Loucy (cell line): ENCODE data around the gene SESN3.

Experiments used
- H2AFZ ChIP-seq: fragments of 200-600 bp; sonication (generic); 2 replicates; pipeline ENCODE4 v1.6.0; 2016; ENCODE audit warnings: antibody characterized with exemption, mild to moderate bottlenecking, low read length, moderate library complexity
- H3F3A ChIP-seq: fragments of 200-600 bp; 2 replicates; pipeline ENCODE4 v1.6.0; 2016; ENCODE audit warnings: antibody characterized with exemption, low read depth, mild to moderate bottlenecking
- H3K27me3 ChIP-seq: fragments of 200-600 bp; sonication (generic); 2 replicates; pipeline ENCODE4 v1.6.1; 2014; ENCODE audit warnings: low read length, mild to moderate bottlenecking; ENCODE audit not compliant: insufficient read depth, poor library complexity, severe bottlenecking
- H3K36me3 ChIP-seq: fragments of 200-600 bp; sonication (generic); 2 replicates; pipeline ENCODE4 v1.6.1; 2016; ENCODE audit warnings: low read length; ENCODE audit not compliant: insufficient read depth
- H3K4me1 ChIP-seq: fragments of 200-600 bp; sonication (generic); 2 replicates; pipeline ENCODE4 v1.5.1; 2014; ENCODE audit warnings: low read length, mild to moderate bottlenecking; ENCODE audit not compliant: insufficient read depth, poor library complexity, severe bottlenecking
- H3K4me2 ChIP-seq: fragments of 200-600 bp; sonication (generic); 2 replicates; pipeline ENCODE4 v1.6.0; 2014; ENCODE audit warnings: antibody characterized with exemption, low read length, low read depth, mild to moderate bottlenecking; ENCODE audit not compliant: poor library complexity, severe bottlenecking
- H3K4me3 ChIP-seq: fragments of 200-600 bp; sonication (generic); 2 replicates; pipeline ENCODE4 v1.5.1; 2014; ENCODE audit warnings: low read length, mild to moderate bottlenecking, mixed read lengths; ENCODE audit not compliant: poor library complexity, severe bottlenecking
- H3K79me2 ChIP-seq: fragments of 200-600 bp; sonication (generic); 2 replicates; pipeline ENCODE4 v1.6.1; 2014; ENCODE audit warnings: low read length; ENCODE audit not compliant: insufficient read depth
- H3K9ac ChIP-seq: fragments of 200-600 bp; sonication (generic); 2 replicates; pipeline ENCODE4 v1.6.0; 2014; ENCODE audit warnings: mild to moderate bottlenecking, low read depth, low read length, moderate library complexity; ENCODE audit not compliant: poor library complexity, severe bottlenecking
- H3K9me2 ChIP-seq: fragments of 200-600 bp; sonication (generic); replicated peaks from 2 replicates; pipeline ENCODE4 v1.6.1; 2016; ENCODE audit warnings: low read depth, low read length, mixed read lengths
- H3K9me3 ChIP-seq: fragments of 200-600 bp; sonication (generic); 2 replicates; pipeline ENCODE4 v1.6.1; 2014; ENCODE audit warnings: mild to moderate bottlenecking, antibody characterized with exemption, low read length, low read depth; ENCODE audit not compliant: insufficient read depth
- H4K20me1 ChIP-seq: fragments of 200-600 bp; sonication (generic); 2 replicates; pipeline ENCODE4 v1.6.0; 2014; ENCODE audit warnings: antibody characterized with exemption, low read length, mild to moderate bottlenecking; ENCODE audit not compliant: insufficient read depth, poor library complexity, severe bottlenecking
- CTCF ChIP-seq: fragments of 200-600 bp; sonication (generic); conservative IDR thresholded peaks from 2 replicates; pipeline ENCODE4 v1.5.1; 2014; ENCODE audit warnings: mild to moderate bottlenecking, antibody characterized with exemption, low read length
- EZH2phosphoT487 ChIP-seq: fragments of 200-600 bp; IDR thresholded peaks from 2 replicates; pipeline ENCODE4 v1.6.1; 2018; ENCODE audit warnings: antibody characterized with exemption, mild to moderate bottlenecking, moderate library complexity, borderline replicate concordance

Gene SESN3

GRCh38 chr11:95166781-95167180 is 64.2 kb downstream of the SESN3 start:
- H3K4me2 ChIP-seq = no peak overlapping the region
- H2AFZ ChIP-seq = no peak overlapping the region
- TF ChIP-seq EZH2phosphoT487 (no peak), CTCF (no peak)
- no peaks in the 10 kb centered on the region for H3K9me2 ChIP-seq
- H3K79me2 ChIP-seq = no peaks in the 10 kb centered on the region
- peaks cover 5% of the 10 kb centered on the region; the same call in 1 of the 2 replicates for H3K36me3 ChIP-seq
- H3K4me1 ChIP-seq = peaks cover 10% of the 10 kb centered on the region
- no peaks in the 10 kb centered on the region for H3F3A ChIP-seq
- H3K9ac ChIP-seq = no peak overlapping the region
- no peaks in the 10 kb centered on the region for H3K27me3 ChIP-seq
- H3K4me3 ChIP-seq = no peak overlapping the region
- H4K20me1 ChIP-seq = no peaks in the 10 kb centered on the region
- no peaks in the 10 kb centered on the region for H3K9me3 ChIP-seq

- Histone ChIP-seq H3K4me2 (no peak overlapping the region), H3F3A (no peaks in the 10 kb centered on the region), H3K9ac (no peak overlapping the region), H3K4me1 (peaks cover 10% of the 10 kb centered on the region), H4K20me1 (no peaks in the 10 kb centered on the region), H3K9me2 (no peaks in the 10 kb centered on the region), H3K79me2 (no peaks in the 10 kb centered on the region), H3K36me3 (peaks cover 3% of the 10 kb centered on the region; the same call in 1 of the 2 replicates), H2AFZ (no peak overlapping the region), H3K27me3 (no peaks in the 10 kb centered on the region), H3K9me3 (no peaks in the 10 kb centered on the region), H3K4me3 (no peak overlapping the region)
- TF ChIP-seq CTCF = no peak
- TF ChIP-seq EZH2phosphoT487 = no peak
Measured at GRCh38 chr11:95165638-95166037, 65.4 kb downstream of the SESN3 start.

GRCh38 chr11:95163106-95163505 is 67.9 kb downstream of the SESN3 start:
- H3K79me2 ChIP-seq = no peaks in the 10 kb centered on the region
- H3K9ac ChIP-seq = no peak overlapping the region
- no peaks in the 10 kb centered on the region for H3F3A ChIP-seq
- no peaks in the 10 kb centered on the region for H3K27me3 ChIP-seq
- peak overlapping the region; percentile 20 for H3K4me2 ChIP-seq
- H3K9me3 ChIP-seq = no peaks in the 10 kb centered on the region
- H4K20me1 ChIP-seq = no peaks in the 10 kb centered on the region
- no peaks in the 10 kb centered on the region for H3K9me2 ChIP-seq
- H2AFZ ChIP-seq = no peak overlapping the region
- no peaks in the 10 kb centered on the region for H3K36me3 ChIP-seq
- TF ChIP-seq CTCF (no peak), EZH2phosphoT487 (no peak)
- H3K4me3 ChIP-seq = no peak overlapping the region
- H3K4me1 ChIP-seq = peaks cover 16% of the 10 kb centered on the region
